OCI-LY1 (cell line): ENCODE results near the gene USP24.

Source experiments
- H2AFZ ChIP-seq: fragments of 200-600 bp; sonication (generic), shearing (Covaris generic); 2 replicates; pipeline ENCODE4 v1.6.0; 2014; ENCODE audit warnings: antibody characterized with exemption, mild to moderate bottlenecking, low read length
- H3F3A ChIP-seq: fragments of 200-600 bp; sonication (generic), shearing (Covaris generic); 2 replicates; pipeline ENCODE4 v1.6.0; 2014; ENCODE audit warnings: mild to moderate bottlenecking, antibody characterized with exemption, low read length, moderate library complexity; ENCODE audit not compliant: insufficient read depth
- H3K27ac ChIP-seq: fragments of 200-600 bp; sonication (generic); 2 replicates; pipeline ENCODE4 v1.5.1; 2014; ENCODE audit warnings: low read length, mixed run types, mild to moderate bottlenecking, low read depth; ENCODE audit not compliant: poor library complexity, severe bottlenecking
- H3K27me3 ChIP-seq: fragments of 200-600 bp; sonication (generic); 2 replicates; pipeline ENCODE4 v1.6.0; 2014; ENCODE audit warnings: antibody characterized with exemption, mild to moderate bottlenecking, low read length, moderate library complexity; ENCODE audit not compliant: insufficient read depth
- H3K36me3 ChIP-seq: fragments of 200-600 bp; sonication (generic); 2 replicates; pipeline ENCODE4 v1.6.1; 2014; ENCODE audit warnings: mild to moderate bottlenecking, antibody characterized with exemption, low read length, moderate library complexity, mixed read lengths; ENCODE audit not compliant: insufficient read depth
- H3K4me1 ChIP-seq: fragments of 200-600 bp; sonication (generic); 2 replicates; pipeline ENCODE4 v1.5.1; 2014; ENCODE audit warnings: mild to moderate bottlenecking, low read length, moderate library complexity; ENCODE audit not compliant: insufficient read depth, severe bottlenecking
- H3K4me2 ChIP-seq: fragments of 200-600 bp; sonication (generic), shearing (Covaris generic); 2 replicates; pipeline ENCODE4 v1.6.1; 2014; ENCODE audit warnings: low read length
- H3K4me3 ChIP-seq: fragments of 200-600 bp; sonication (generic); 2 replicates; pipeline ENCODE4 v1.5.1; 2014; ENCODE audit warnings: low read length, low read depth, mild to moderate bottlenecking, mixed read lengths; ENCODE audit not compliant: poor library complexity, severe bottlenecking
- H3K79me2 ChIP-seq: fragments of 200-600 bp; shearing (Covaris generic); 2 replicates; pipeline ENCODE4 v1.6.1; 2016; ENCODE audit warnings: mixed run types, low read length, mixed read lengths; ENCODE audit not compliant: insufficient read depth
- H3K9ac ChIP-seq: fragments of 200-600 bp; sonication (generic), shearing (Covaris generic); 2 replicates; pipeline ENCODE4 v1.6.1; 2014; ENCODE audit warnings: mild to moderate bottlenecking, low read length, mixed read lengths
- H3K9me2 ChIP-seq: fragments of 200-600 bp; sonication (generic), shearing (Covaris generic); 2 replicates; pipeline ENCODE4 v1.6.1; 2014; ENCODE audit warnings: low read depth, mild to moderate bottlenecking, low read length, mixed read lengths
- H3K9me3 ChIP-seq: fragments of 200-600 bp; shearing (Covaris generic); 2 replicates; pipeline ENCODE4 v1.6.1; 2014; ENCODE audit warnings: low read length, mixed read lengths
- H4K20me1 ChIP-seq: fragments of 200-600 bp; sonication (generic), shearing (Covaris generic); 2 replicates; pipeline ENCODE4 v1.6.0; 2016; ENCODE audit warnings: mild to moderate bottlenecking, low read length; ENCODE audit not compliant: insufficient read depth
- CTCF ChIP-seq: fragments of 200-600 bp; sonication (generic), shearing (Covaris generic); IDR thresholded peaks from 2 replicates; pipeline ENCODE4 v1.5.1; 2017; ENCODE audit warnings: mild to moderate bottlenecking, antibody characterized with exemption, low read length, moderate library complexity, mixed read lengths
- EZH2 ChIP-seq: fragments of 200-600 bp; sonication (generic), shearing (Covaris generic); IDR thresholded peaks from 2 replicates; pipeline ENCODE4 v1.8.0; 2017; ENCODE audit warnings: borderline replicate concordance, mixed run types, mild to moderate bottlenecking, antibody characterized with exemption, low read length, moderate library complexity, mixed read lengths

USP24 gene

GRCh38 chr1:55211863-55212262 is 3.3 kb downstream of the USP24 start:
- H3K27me3 ChIP-seq, result no peaks in the 10 kb centered on the region
- H3K9me2 ChIP-seq, result no peaks in the 10 kb centered on the region
- TF ChIP-seq CTCF (no peak), EZH2 (no peak)
- H3K4me1 ChIP-seq, result peaks cover 68% of the 10 kb centered on the region
- H3K4me2 ChIP-seq, result peak overlapping the region; percentile 99
- no peaks in the 10 kb centered on the region for H3K9me3 ChIP-seq
- H3K79me2 ChIP-seq, result peaks cover 55% of the 10 kb centered on the region
- no peaks in the 10 kb centered on the region for H3K36me3 ChIP-seq
- no peak overlapping the region for H2AFZ ChIP-seq
- H4K20me1 ChIP-seq, result no peaks in the 10 kb centered on the region
- H3K4me3 ChIP-seq, result peak overlapping the region; percentile 93
- H3K27ac ChIP-seq, result peak overlapping the region; percentile 78
- H3F3A ChIP-seq, result no peaks in the 10 kb centered on the region
- H3K9ac ChIP-seq, result peak overlapping the region; percentile 97; the same call in 1 of the 2 replicates

GRCh38 chr1:55210990-55211801 is 4.0 kb downstream of the USP24 start:
- peaks cover under 1% of the 10 kb centered on the region; the same call in 1 of the 2 replicates for H3K36me3 ChIP-seq
- H3K4me2 ChIP-seq, result peak overlapping the region; percentile 99
- H4K20me1 ChIP-seq, result no peaks in the 10 kb centered on the region
- no peaks in the 10 kb centered on the region for H3K9me3 ChIP-seq
- H3K9me2 ChIP-seq, result no peaks in the 10 kb centered on the region
- H3K79me2 ChIP-seq, result peaks cover 60% of the 10 kb centered on the region
- peak overlapping the region; percentile 78 for H3K27ac ChIP-seq
- no peak overlapping the region for H2AFZ ChIP-seq
- TF ChIP-seq EZH2, result no peak
- TF ChIP-seq CTCF, result no peak
- peak overlapping the region; percentile 97; the same call in 1 of the 2 replicates for H3K9ac ChIP-seq
- no peaks in the 10 kb centered on the region for H3K27me3 ChIP-seq
- peak overlapping the region; percentile 93 for H3K4me3 ChIP-seq
- no peaks in the 10 kb centered on the region for H3F3A ChIP-seq
- peaks cover 61% of the 10 kb centered on the region for H3K4me1 ChIP-seq

- H3K4me2 ChIP-seq, result peak overlapping the region; percentile 28; the same call in 1 of the 2 replicates
Measured at GRCh38 chr1:55209247-55209646, 5.9 kb downstream of the USP24 start.

More at GRCh38 chr1:55209247-55209646, 5.9 kb downstream of the USP24 start:
- H3K9me2 ChIP-seq, result no peaks in the 10 kb centered on the region
- peaks cover 8% of the 10 kb centered on the region; the same call in 1 of the 2 replicates for H3K36me3 ChIP-seq
- H3K9me3 ChIP-seq, result no peaks in the 10 kb centered on the region
- no peaks in the 10 kb centered on the region for H4K20me1 ChIP-seq
- H3F3A ChIP-seq, result no peaks in the 10 kb centered on the region
- H2AFZ ChIP-seq, result no peak overlapping the region
- no peak overlapping the region for H3K9ac ChIP-seq
- no peak for TF ChIP-seq CTCF
- TF ChIP-seq EZH2, result no peak
- no peak overlapping the region for H3K27ac ChIP-seq
- peaks cover 79% of the 10 kb centered on the region for H3K79me2 ChIP-seq
- peaks cover 55% of the 10 kb centered on the region for H3K4me1 ChIP-seq
- no peaks in the 10 kb centered on the region for H3K27me3 ChIP-seq
- peak overlapping the region; percentile 4 for H3K4me3 ChIP-seq
